Hepatocyte (in vitro differentiated cells): ENCODE data around the gene TM4SF5. TPM values are rescaled to one million over a fixed set of nuclear protein-coding genes. Genes with fewer than 3 reads are reported as not detected.

Experiments used
- DNase-seq: peaks from one replicate; pipeline ENCODE4 v3.0.0-alpha.2; 2016; ENCODE audit warnings: low spot score
- H2AFZ ChIP-seq: fragments of 200-600 bp; sonication (generic); 2 replicates; pipeline ENCODE4 v1.6.0; 2016; ENCODE audit warnings: antibody characterized with exemption, mild to moderate bottlenecking
- H3K27ac ChIP-seq: fragments of 200-600 bp; sonication (generic); 2 replicates; pipeline ENCODE4 v1.5.1; 2016; ENCODE audit warnings: mild to moderate bottlenecking
- H3K27me3 ChIP-seq: fragments of 200-600 bp; sonication (generic); 2 replicates; pipeline ENCODE4 v1.6.1; 2016
- H3K36me3 ChIP-seq: fragments of 200-600 bp; sonication (generic); replicated peaks from 2 replicates; pipeline ENCODE4 v1.5.1; 2016; ENCODE audit warnings: low read depth; ENCODE audit not compliant: insufficient read depth
- H3K4me1 ChIP-seq: fragments of 200-600 bp; sonication (generic); 2 replicates; pipeline ENCODE4 v1.5.1; 2016; ENCODE audit warnings: mild to moderate bottlenecking, moderate library complexity; ENCODE audit not compliant: insufficient read depth
- H3K4me2 ChIP-seq: fragments of 200-600 bp; sonication (generic); 2 replicates; pipeline ENCODE4 v1.6.0; 2016
- H3K4me3 ChIP-seq: fragments of 200-600 bp; sonication (generic); 2 replicates; pipeline ENCODE4 v1.5.1; 2016; ENCODE audit warnings: mild to moderate bottlenecking
- H3K79me2 ChIP-seq: fragments of 200-600 bp; sonication (generic); 2 replicates; pipeline ENCODE4 v1.6.0; 2017; ENCODE audit warnings: mild to moderate bottlenecking
- H3K9me2 ChIP-seq: fragments of 200-600 bp; sonication (generic); replicated peaks from 2 replicates; pipeline ENCODE4 v1.6.0; 2017; ENCODE audit warnings: mild to moderate bottlenecking; ENCODE audit not compliant: insufficient read depth
- H3K9me3 ChIP-seq: fragments of 200-600 bp; sonication (generic); 2 replicates; pipeline ENCODE4 v1.5.1; 2016; ENCODE audit warnings: low read depth, mild to moderate bottlenecking
- H4K20me1 ChIP-seq: fragments of 200-600 bp; sonication (generic); 2 replicates; pipeline ENCODE4 v1.6.0; 2016; ENCODE audit warnings: mild to moderate bottlenecking; ENCODE audit not compliant: insufficient read depth, poor library complexity, severe bottlenecking
- CTCF ChIP-seq: fragments of 200-600 bp; sonication (generic); IDR thresholded peaks from 2 replicates; pipeline ENCODE4 v1.5.1; 2016; ENCODE audit warnings: antibody characterized with exemption, mild to moderate bottlenecking; ENCODE audit not compliant: poor library complexity
- EZH2 ChIP-seq: fragments of 200-600 bp; sonication (generic); IDR thresholded peaks from 2 replicates; pipeline ENCODE4 v1.6.1; 2016; ENCODE audit warnings: antibody characterized with exemption, mild to moderate bottlenecking, borderline replicate concordance
- EZH2phosphoT487 ChIP-seq: fragments of 200-600 bp; sonication (generic); IDR thresholded peaks from one replicate; pipeline ENCODE4 v1.6.1; 2018; ENCODE audit warnings: antibody characterized with exemption, mild to moderate bottlenecking, low read depth, moderate library complexity; ENCODE audit not compliant: unreplicated experiment, severe bottlenecking
- WGBS: methylation state at CpG from one replicate; pipeline ENCODE4 v1.1.6; 2016; ENCODE audit warnings: low lambda C conversion rate; ENCODE audit errors: missing lambda C conversion rate; 5-methylcytosine and 5-hydroxymethylcytosine counted together
- polyA plus RNA-seq: library from polyadenylated mRNA; unstranded; fragments of >200 nt; fragmentation: Nextera tagmentation; extraction: Ambion mirVana; gene quantifications from 2 replicates; pipeline ENCODE4 v1.2.1, GENCODE V29; 2016
- total RNA-seq: library from RNA; depleted of rRNA; stranded (reverse); fragments of >200 nt; gene quantifications from 2 replicates; pipeline ENCODE4 v1.2.3, GENCODE V29; 2014

TM4SF5 gene
- total and polyA plus RNA-seq, 2 experiments from 2014 or later, result 20.8 to 54.0 TPM

GRCh38 chr17:4788159-4788806, 16.6 kb downstream of the TM4SF5 start:
- no peaks in the 10 kb centered on the region for H3K27me3 ChIP-seq
- DNase-seq, result no peak
- H3K4me2 ChIP-seq, result peak overlapping the region; percentile 92
- peaks cover 21% of the 10 kb centered on the region for H3K4me1 ChIP-seq
- no peak overlapping the region for H2AFZ ChIP-seq
- H4K20me1 ChIP-seq, result no peaks in the 10 kb centered on the region
- H3K79me2 ChIP-seq, result peaks cover 11% of the 10 kb centered on the region
- peak overlapping the region; percentile 99 for H3K27ac ChIP-seq
- peak overlapping the region; percentile 99 for H3K4me3 ChIP-seq
- H3K9me2 ChIP-seq, result no peaks in the 10 kb centered on the region
- WGBS, result 80% methylated on average over 14 of the region's 14 CpGs
- TF ChIP-seq EZH2phosphoT487, result no peak
- no peak for TF ChIP-seq CTCF
- TF ChIP-seq EZH2, result no peak
- no peaks in the 10 kb centered on the region for H3K36me3 ChIP-seq
- no peaks in the 10 kb centered on the region for H3K9me3 ChIP-seq

DNA sequence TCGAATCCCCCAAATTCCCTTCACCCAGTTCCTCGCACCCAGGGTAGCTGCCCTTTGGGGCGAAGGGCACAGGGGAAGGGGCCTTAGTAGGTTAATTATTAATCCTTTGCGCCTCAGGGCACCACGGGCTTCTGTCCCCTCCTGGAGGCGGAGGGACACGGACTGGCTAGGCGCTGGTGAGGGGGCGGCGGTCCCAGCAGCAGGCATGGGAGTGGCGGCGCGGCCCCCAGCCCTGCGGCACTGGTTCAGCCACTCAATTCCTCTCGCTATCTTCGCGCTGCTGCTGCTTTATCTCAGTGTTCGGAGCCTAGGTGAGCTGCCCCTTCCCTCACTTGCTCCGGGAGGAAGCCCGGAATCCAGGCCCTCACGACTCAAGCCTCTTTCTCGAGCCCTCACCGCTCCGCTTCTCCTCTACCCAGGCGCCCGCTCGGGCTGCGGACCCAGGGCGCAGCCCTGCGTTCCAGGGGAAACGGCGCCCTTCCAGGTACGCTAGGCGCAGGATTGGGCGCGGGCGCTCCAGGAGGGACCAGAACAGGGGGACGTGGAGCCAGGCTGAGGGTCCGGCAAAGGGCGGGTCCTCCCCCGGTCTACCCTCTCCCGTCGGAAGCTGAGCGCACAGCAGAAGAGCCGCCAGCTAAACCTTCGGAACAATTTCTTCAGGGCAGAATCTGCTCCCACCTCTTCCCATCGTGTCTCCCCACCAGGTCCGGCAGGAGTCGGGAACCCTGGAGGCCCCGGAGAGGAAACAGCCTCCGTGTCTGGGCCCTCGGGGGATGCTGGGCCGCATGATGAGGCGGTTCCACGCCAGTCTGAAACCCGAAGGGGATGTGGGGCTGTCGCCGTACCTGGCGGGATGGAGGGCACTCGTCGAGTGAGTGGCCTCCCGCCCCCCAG, 17.4 kb downstream of the TM4SF5 start, which contains the start of gene GLTPD2:
Gene GLTPD2, plus strand, starts transcription at position 158 of the 894 bp plus-strand sequence. Its CDS starts 48 bp downstream, at position 206.
- TF ChIP-seq EZH2phosphoT487, result no peak
- no peak for TF ChIP-seq EZH2
- TF ChIP-seq CTCF, result no peak
- Histone ChIP-seq H3K27ac (peak within 1 kb of the TSS; percentile 99), H3K4me1 (peaks cover 21% of the 10 kb centered on the region), H3K36me3 (no peaks in the 10 kb centered on the region), H3K4me2 (peak within 1 kb of the TSS; percentile 92), H2AFZ (peak within 1 kb of the TSS; percentile 87), H4K20me1 (no peaks in the 10 kb centered on the region), H3K27me3 (no peaks in the 10 kb centered on the region), H3K9me3 (no peaks in the 10 kb centered on the region), H3K79me2 (peaks cover 11% of the 10 kb centered on the region), H3K9me2 (no peaks in the 10 kb centered on the region), H3K4me3 (peak within 1 kb of the TSS; percentile 99)
- DNase-seq, result peak; percentile 80
- WGBS, result 4% methylated on average over 59 of the region's 62 CpGs

GRCh38 chr17:4789701-4789950, 17.9 kb downstream of the TM4SF5 start:
- DNase-seq, result no peak
- Histone ChIP-seq H3K36me3 (no peaks in the 10 kb centered on the region), H3K4me2 (peak overlapping the region; percentile 92), H4K20me1 (no peaks in the 10 kb centered on the region), H3K9me3 (no peaks in the 10 kb centered on the region), H3K4me3 (peak overlapping the region; percentile 99), H3K4me1 (peaks cover 21% of the 10 kb centered on the region), H3K79me2 (peaks cover 11% of the 10 kb centered on the region), H3K27ac (peak overlapping the region; percentile 99), H3K27me3 (no peaks in the 10 kb centered on the region), H2AFZ (peak overlapping the region; percentile 87), H3K9me2 (no peaks in the 10 kb centered on the region)
- WGBS, result 0% methylated on average over 9 of the region's 25 CpGs
- no peak for TF ChIP-seq EZH2phosphoT487
- no peak for TF ChIP-seq CTCF
- TF ChIP-seq EZH2, result no peak
